ENCODE measurements around the gene TECTA. TPM values are rescaled to one million over a fixed set of nuclear protein-coding genes. Genes with fewer than 3 reads are reported as not detected.
"Not testable (repeated sequence)": the region's sequence is repeated elsewhere in the genome, so short reads cannot be mapped to it uniquely, and the experiment has no call there.

TECTA gene
- total RNA-seq, 1 donor from 2014 or later: 0.94 TPM

DNA sequence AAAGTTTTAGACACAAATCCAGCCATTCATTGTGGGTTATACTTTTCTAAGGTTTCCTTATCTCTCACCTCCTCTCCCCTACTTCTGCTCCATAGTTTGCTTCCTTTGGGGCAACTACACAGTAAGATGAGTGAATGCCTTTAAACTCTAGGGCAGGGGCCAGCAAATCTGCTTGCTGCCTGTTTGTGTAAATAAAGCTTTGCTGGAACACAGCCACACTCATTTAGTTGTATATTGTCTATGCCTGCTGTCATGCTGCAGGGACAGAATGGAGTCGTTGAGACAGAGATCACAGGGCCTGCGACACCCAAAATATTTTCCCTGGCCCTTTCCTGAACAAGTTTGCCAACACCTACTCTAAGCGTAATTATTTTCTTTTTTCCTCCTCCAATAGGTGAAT is 58.7 kb downstream of the TECTA start:
- Mint-ChIP-seq H3K4me1 (ENCODE audit: unreplicated experiment) (no peaks in the 10 kb centered on the region), H3K9me3 (ENCODE audit: unreplicated experiment) (no peaks in the 10 kb centered on the region), H3K27me3 (ENCODE audit: unreplicated experiment) (no peaks in the 10 kb centered on the region), H3K4me3 (ENCODE audit: unreplicated experiment) (no peak overlapping the region), H3K36me3 (ENCODE audit: unreplicated experiment) (no peaks in the 10 kb centered on the region), H3K27ac (ENCODE audit: unreplicated experiment) (no peak overlapping the region)
- TF ChIP-seq CTCF (IDR thresholded peaks at IDR 0.05): no peak
- DNase-seq (ENCODE audit: extremely low spot score, unreplicated experiment): no peak

- no peaks in the 10 kb centered on the region for H3K27me3 Mint-ChIP-seq (ENCODE audit: unreplicated experiment)
- no peaks in the 10 kb centered on the region for H3K36me3 Mint-ChIP-seq (ENCODE audit: unreplicated experiment)
- no peak overlapping the region for H3K4me3 Mint-ChIP-seq (ENCODE audit: unreplicated experiment)
- no peaks in the 10 kb centered on the region for H3K4me1 Mint-ChIP-seq (ENCODE audit: unreplicated experiment)
- TF ChIP-seq CTCF (IDR thresholded peaks at IDR 0.05): no peak
- H3K27ac Mint-ChIP-seq (ENCODE audit: unreplicated experiment): no peak overlapping the region
- no peak for DNase-seq (ENCODE audit: extremely low spot score, unreplicated experiment)
- H3K9me3 Mint-ChIP-seq (ENCODE audit: unreplicated experiment): no peaks in the 10 kb centered on the region
Observed at GRCh38 chr11:121161349-121161917, 60.4 kb downstream of the TECTA start.

DNA sequence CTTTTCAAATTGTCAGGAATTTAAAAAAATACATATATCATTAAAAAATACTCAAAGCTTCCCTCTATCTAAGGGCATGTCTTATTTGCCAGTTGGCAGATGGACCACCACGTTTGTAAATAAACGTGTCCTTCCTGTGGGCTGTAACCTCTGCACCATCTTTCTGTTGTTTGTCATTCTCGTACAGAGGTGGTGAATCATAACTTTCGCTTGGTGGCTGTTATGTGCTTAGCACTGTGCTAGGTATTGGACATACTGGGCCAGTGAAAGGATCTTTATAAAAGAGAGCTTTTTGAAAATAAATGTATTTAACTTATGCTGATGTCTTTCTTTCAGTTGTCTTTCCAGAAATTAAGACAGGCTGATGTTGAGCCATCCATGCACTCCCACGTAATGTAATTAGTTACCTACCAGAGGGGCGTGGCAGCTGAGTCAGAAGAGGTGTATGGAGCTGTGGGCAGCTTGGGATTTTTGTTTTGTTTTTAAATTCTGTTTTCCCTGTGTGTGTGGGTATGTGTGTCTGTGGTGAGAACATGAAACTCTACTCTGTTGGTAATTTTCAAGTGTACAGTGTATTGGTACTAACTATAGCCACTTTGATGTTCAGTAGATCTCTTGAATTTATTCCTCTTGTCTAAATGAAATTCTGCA is 62.7 kb downstream of the TECTA start:
- H3K4me1 Mint-ChIP-seq (ENCODE audit: unreplicated experiment): no peaks in the 10 kb centered on the region
- H3K4me3 Mint-ChIP-seq (ENCODE audit: unreplicated experiment): no peak overlapping the region
- H3K36me3 Mint-ChIP-seq (ENCODE audit: unreplicated experiment): no peaks in the 10 kb centered on the region
- DNase-seq (ENCODE audit: extremely low spot score, unreplicated experiment): no peak
- no peaks in the 10 kb centered on the region for H3K9me3 Mint-ChIP-seq (ENCODE audit: unreplicated experiment)
- no peak for TF ChIP-seq CTCF (IDR thresholded peaks at IDR 0.05)
- no peak overlapping the region for H3K27ac Mint-ChIP-seq (ENCODE audit: unreplicated experiment)
- no peaks in the 10 kb centered on the region for H3K27me3 Mint-ChIP-seq (ENCODE audit: unreplicated experiment)

- not testable (repeated sequence) for H3K36me3 Mint-ChIP-seq (ENCODE audit: unreplicated experiment); H3K27ac Mint-ChIP-seq (ENCODE audit: unreplicated experiment); H3K4me1 Mint-ChIP-seq (ENCODE audit: unreplicated experiment)
Observed at GRCh38 chr11:121177629-121178028, 76.6 kb downstream of the TECTA start.

GRCh38 chr11:121179306-121179705 is 78.3 kb downstream of the TECTA start:
- Mint-ChIP-seq H3K27ac (ENCODE audit: unreplicated experiment) (no peak overlapping the region), H3K4me3 (ENCODE audit: unreplicated experiment) (no peak overlapping the region), H3K36me3 (ENCODE audit: unreplicated experiment) (no peaks in the 10 kb centered on the region), H3K9me3 (ENCODE audit: unreplicated experiment) (peaks cover 30% of the 10 kb centered on the region), H3K4me1 (ENCODE audit: unreplicated experiment) (no peaks in the 10 kb centered on the region), H3K27me3 (ENCODE audit: unreplicated experiment) (no peaks in the 10 kb centered on the region)
- DNase-seq (ENCODE audit: extremely low spot score, unreplicated experiment): no peak
- TF ChIP-seq CTCF (IDR thresholded peaks at IDR 0.05): no peak

More at GRCh38 chr11:121177629-121178028, 76.6 kb downstream of the TECTA start:
- not testable (repeated sequence) for H3K27me3 Mint-ChIP-seq (ENCODE audit: unreplicated experiment); H3K4me3 Mint-ChIP-seq (ENCODE audit: unreplicated experiment); DNase-seq (ENCODE audit: extremely low spot score, unreplicated experiment)
- H3K9me3 Mint-ChIP-seq (ENCODE audit: unreplicated experiment): peaks cover 28% of the 10 kb centered on the region

All from osteocyte (in vitro differentiated cells).